Measurements from ENCODE around the gene MVB12B.

DNA sequence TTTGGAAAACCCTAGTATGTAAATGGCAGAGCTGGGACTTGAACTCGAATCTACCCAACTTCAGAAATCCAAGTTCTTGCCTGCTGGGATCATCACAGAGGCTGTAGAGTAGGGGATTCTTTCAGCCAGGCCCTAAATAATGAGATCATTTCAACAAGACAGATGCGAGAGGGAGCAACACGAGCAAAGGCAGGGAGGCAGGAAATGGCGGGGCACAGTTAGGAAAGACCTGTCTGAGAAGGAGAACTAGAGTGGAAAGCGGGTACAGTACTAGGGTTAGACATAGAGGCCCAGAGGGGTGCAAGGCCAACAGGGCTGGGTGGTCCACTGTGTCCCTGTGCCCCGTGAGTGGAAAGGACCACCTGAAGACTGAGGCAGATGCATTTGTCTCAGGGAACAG is 46.1 kb downstream of the MVB12B start:
- TF ChIP-seq CTCF (IDR thresholded peaks at IDR 0.05) (no peak), POLR2A (IDR thresholded peaks at IDR 0.05) (no peak)

All from testis (tissue), 2 donors.